Lower lobe of right lung (tissue), 2 donors: ENCODE results near the gene SHISA6. TPM values are rescaled to one million over a fixed set of nuclear protein-coding genes. Genes with fewer than 3 reads are reported as not detected.

Experiments used
- ATAC-seq, 2 donors: fragments of 200-7000 bp; cut with Tn5 transposase; one replicate each; pipeline ENCODE4 v1.9.1; 2020 to 2022; ENCODE audit warnings: mild to moderate bottlenecking in 2 of 2, moderate library complexity in 2 of 2
- DNase-seq: peaks from one replicate; pipeline ENCODE4 v3.0.0-alpha.2; 2020
- H3K27ac ChIP-seq: fragments of 200-600 bp; one replicate; pipeline ENCODE4 v1.8.0; 2022
- H3K27me3 ChIP-seq: fragments of 200-600 bp; one replicate; pipeline ENCODE4 v1.8.0; 2022; ENCODE audit warnings: low read depth
- H3K36me3 ChIP-seq: fragments of 200-600 bp; one replicate; pipeline ENCODE4 v1.8.0; 2022; ENCODE audit warnings: mild to moderate bottlenecking
- H3K4me1 ChIP-seq: fragments of 200-600 bp; one replicate; pipeline ENCODE4 v1.8.0; 2022
- H3K4me3 ChIP-seq: fragments of 200-600 bp; one replicate; pipeline ENCODE4 v1.8.0; 2022; ENCODE audit warnings: mild to moderate bottlenecking
- H3K9me3 ChIP-seq: fragments of 200-600 bp; one replicate; pipeline ENCODE4 v1.8.0; 2022
- intact Hi-C: fragments of 100-400 bp; cut with DNase I; formaldehyde crosslinking; loops from one replicate; pipeline ENCODE4 v1.11.0; 2022
- total RNA-seq: library from RNA; stranded (reverse); fragmentation: NEBNext Ultra II Directional; extraction: Animal tissue kit (Norgen Biotek cat#: 25700); gene quantifications from one replicate; pipeline ENCODE4 v1.2.1, GENCODE V29; 2021
- TF ChIP-seq, protein P1 (sequence below): fragments of 200-600 bp; IDR thresholded peaks from one replicate; pipeline ENCODE4 v1.8.0; 2022; ENCODE audit warnings: antibody characterized with exemption, mild to moderate bottlenecking
- donor health status: DM: no; HTN: yes; CAD: no; lungs with severe emphysema.

The SHISA6 gene
- total RNA-seq, 1 donor from 2014 or later, result 0.44 TPM

DNA sequence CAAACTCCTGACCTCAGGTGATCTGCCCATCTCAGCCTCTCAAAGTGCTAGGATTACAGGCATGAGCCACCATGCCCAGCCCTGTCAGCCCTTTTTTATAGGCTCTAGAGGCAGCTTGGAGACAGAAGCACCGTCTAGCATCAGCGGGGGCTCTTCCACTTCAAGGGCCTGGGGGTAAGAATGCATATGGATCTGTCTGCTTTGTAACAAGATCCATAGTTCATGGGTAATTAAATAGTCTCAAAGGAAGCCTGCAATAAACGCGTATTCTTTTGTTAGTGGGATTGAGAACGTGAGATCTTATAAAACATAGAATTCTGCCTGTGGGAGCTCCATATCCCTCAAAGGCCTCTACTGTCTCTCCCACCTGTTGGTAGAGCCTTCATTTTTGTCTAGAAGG lies 142.1 kb downstream of the SHISA6 start:
- H3K9me3 ChIP-seq, result no peaks in the 10 kb centered on the region
- no peaks in the 10 kb centered on the region for H3K36me3 ChIP-seq
- H3K4me3 ChIP-seq, result no peak overlapping the region
- H3K4me1 ChIP-seq, result no peaks in the 10 kb centered on the region
- intact Hi-C loops, result no loop called here
- no peaks in the 10 kb centered on the region for H3K27me3 ChIP-seq
- TF ChIP-seq, protein P1, sequence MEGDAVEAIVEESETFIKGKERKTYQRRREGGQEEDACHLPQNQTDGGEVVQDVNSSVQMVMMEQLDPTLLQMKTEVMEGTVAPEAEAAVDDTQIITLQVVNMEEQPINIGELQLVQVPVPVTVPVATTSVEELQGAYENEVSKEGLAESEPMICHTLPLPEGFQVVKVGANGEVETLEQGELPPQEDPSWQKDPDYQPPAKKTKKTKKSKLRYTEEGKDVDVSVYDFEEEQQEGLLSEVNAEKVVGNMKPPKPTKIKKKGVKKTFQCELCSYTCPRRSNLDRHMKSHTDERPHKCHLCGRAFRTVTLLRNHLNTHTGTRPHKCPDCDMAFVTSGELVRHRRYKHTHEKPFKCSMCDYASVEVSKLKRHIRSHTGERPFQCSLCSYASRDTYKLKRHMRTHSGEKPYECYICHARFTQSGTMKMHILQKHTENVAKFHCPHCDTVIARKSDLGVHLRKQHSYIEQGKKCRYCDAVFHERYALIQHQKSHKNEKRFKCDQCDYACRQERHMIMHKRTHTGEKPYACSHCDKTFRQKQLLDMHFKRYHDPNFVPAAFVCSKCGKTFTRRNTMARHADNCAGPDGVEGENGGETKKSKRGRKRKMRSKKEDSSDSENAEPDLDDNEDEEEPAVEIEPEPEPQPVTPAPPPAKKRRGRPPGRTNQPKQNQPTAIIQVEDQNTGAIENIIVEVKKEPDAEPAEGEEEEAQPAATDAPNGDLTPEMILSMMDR, result no peak
- ATAC-seq, result no peak
- DNase-seq, result no peak
- no peak overlapping the region for H3K27ac ChIP-seq

DNA sequence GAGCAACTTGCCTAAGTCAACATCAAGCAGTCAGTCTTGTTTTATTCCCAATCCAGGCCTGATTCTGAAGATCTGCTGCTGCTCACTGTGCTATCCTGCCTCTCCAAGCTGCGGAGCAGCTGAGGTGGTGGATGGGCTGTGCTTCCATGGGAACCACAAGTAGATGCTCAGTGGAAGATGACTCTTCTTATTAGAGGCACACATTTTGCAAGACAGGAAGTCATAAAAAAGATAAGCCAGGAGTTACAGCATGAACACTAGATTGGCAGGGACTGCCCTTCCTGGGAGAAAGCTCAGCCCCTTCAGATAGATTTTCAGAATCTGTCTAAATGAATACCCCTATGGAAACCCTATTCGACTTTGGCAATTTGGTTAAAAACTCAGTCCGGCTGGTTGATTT lies 143.1 kb downstream of the SHISA6 start:
- H3K36me3 ChIP-seq, result no peaks in the 10 kb centered on the region
- DNase-seq (no peak), ATAC-seq (no peak)
- H3K4me1 ChIP-seq, result no peaks in the 10 kb centered on the region
- H3K9me3 ChIP-seq, result no peaks in the 10 kb centered on the region
- no peak overlapping the region for H3K4me3 ChIP-seq
- intact Hi-C loops, result no loop called here
- no peak overlapping the region for H3K27ac ChIP-seq
- H3K27me3 ChIP-seq, result no peaks in the 10 kb centered on the region
- TF ChIP-seq, protein P1, result no peak

- intact Hi-C loops, result no loop called here
- H3K9me3 ChIP-seq, result no peaks in the 10 kb centered on the region
- no peaks in the 10 kb centered on the region for H3K36me3 ChIP-seq
- H3K27me3 ChIP-seq, result no peaks in the 10 kb centered on the region
- H3K27ac ChIP-seq, result no peak overlapping the region
- no peak overlapping the region for H3K4me3 ChIP-seq
- TF ChIP-seq, protein P1, result no peak
- DNase-seq (no peak), ATAC-seq (no peak)
- H3K4me1 ChIP-seq, result no peaks in the 10 kb centered on the region
Measured at GRCh38 chr17:11387610-11388009, 146.6 kb downstream of the SHISA6 start.

- Histone ChIP-seq H3K27me3 (no peaks in the 10 kb centered on the region), H3K4me1 (no peaks in the 10 kb centered on the region), H3K36me3 (no peaks in the 10 kb centered on the region), H3K4me3 (no peak overlapping the region), H3K27ac (no peak overlapping the region), H3K9me3 (no peaks in the 10 kb centered on the region)
- TF ChIP-seq, protein P1, result no peak
- no peak for ATAC-seq
- DNase-seq, result no peak
- intact Hi-C loops, result no loop called here
Measured at GRCh38 chr17:11388054-11388453, 147.0 kb downstream of the SHISA6 start.

DNA sequence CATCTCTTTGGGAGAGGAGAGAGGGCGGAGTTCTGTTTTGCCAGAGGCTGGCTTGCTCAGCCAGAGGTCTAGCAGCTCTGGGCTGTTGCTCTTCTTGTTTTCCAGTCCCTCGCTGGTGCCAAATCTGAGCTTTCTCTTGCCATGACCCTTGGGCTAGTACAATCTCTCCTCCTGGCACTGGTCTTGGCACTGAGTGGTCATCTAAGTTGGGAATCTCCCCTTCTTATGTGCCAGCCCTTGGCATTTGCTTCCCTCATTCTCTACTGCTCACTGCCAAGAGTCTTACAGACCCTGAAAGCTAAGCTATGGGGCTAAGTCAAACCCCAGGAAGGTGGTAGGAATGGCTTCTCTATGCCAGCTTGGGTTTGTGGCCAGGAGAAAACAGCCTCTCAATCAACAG lies 148.6 kb downstream of the SHISA6 start:
- TF ChIP-seq, protein P1, result no peak
- H3K36me3 ChIP-seq, result no peaks in the 10 kb centered on the region
- H3K9me3 ChIP-seq, result no peaks in the 10 kb centered on the region
- H3K4me3 ChIP-seq, result no peak overlapping the region
- ATAC-seq (no peak), DNase-seq (no peak)
- H3K27me3 ChIP-seq, result no peaks in the 10 kb centered on the region
- H3K27ac ChIP-seq, result no peak overlapping the region
- no peaks in the 10 kb centered on the region for H3K4me1 ChIP-seq
- intact Hi-C loops, result no loop called here

- TF ChIP-seq, protein P1, result no peak
- no peaks in the 10 kb centered on the region for H3K36me3 ChIP-seq
- no peak overlapping the region for H3K4me3 ChIP-seq
- H3K27me3 ChIP-seq, result no peaks in the 10 kb centered on the region
- intact Hi-C loops, result no loop called here
- DNase-seq, result no peak
- peak in 1 of 2 donors; percentile 33 for ATAC-seq
- no peaks in the 10 kb centered on the region for H3K9me3 ChIP-seq
- H3K4me1 ChIP-seq, result no peaks in the 10 kb centered on the region
- H3K27ac ChIP-seq, result no peak overlapping the region
Measured at GRCh38 chr17:11391134-11391533, 150.1 kb downstream of the SHISA6 start.
